ENCODE measurements around the gene TMED6. TPM values are rescaled to one million over a fixed set of nuclear protein-coding genes. Genes with fewer than 3 reads are reported as not detected.

Gene TMED6
- polyA plus RNA-seq, 4 donors = 1.2 to 4.0 (median 3.5) TPM

- DNase-seq (ENCODE audit: low read depth in 4 of 4, low spot score in 3 of 4) = no peak
Observed at GRCh38 chr16:69324585-69325253, 26.9 kb downstream of the TMED6 start.

- DNase-seq (ENCODE audit: low read depth in 4 of 4, low spot score in 3 of 4) = no peak
Observed at GRCh38 chr16:69324013-69324531, 27.5 kb downstream of the TMED6 start.

GRCh38 chr16:69323415-69323814, 28.2 kb downstream of the TMED6 start:
- DNase-seq (ENCODE audit: low read depth in 4 of 4, low spot score in 3 of 4) = no peak

GRCh38 chr16:69322343-69322742, 29.2 kb downstream of the TMED6 start:
- DNase-seq (ENCODE audit: low read depth in 4 of 4, low spot score in 3 of 4) = no peak

GRCh38 chr16:69321080-69321479, 30.5 kb downstream of the TMED6 start:
- DNase-seq (ENCODE audit: low read depth in 4 of 4, low spot score in 3 of 4) = no peak

GRCh38 chr16:69320740-69321073, 30.9 kb downstream of the TMED6 start:
- no peak for DNase-seq (ENCODE audit: low read depth in 4 of 4, low spot score in 3 of 4)

- no peak for DNase-seq (ENCODE audit: low read depth in 4 of 4, low spot score in 3 of 4)
Observed at GRCh38 chr16:69319826-69320739, 31.5 kb downstream of the TMED6 start.

- DNase-seq (ENCODE audit: low read depth in 4 of 4, low spot score in 3 of 4) = no peak
Observed at GRCh38 chr16:69319381-69319780, 32.2 kb downstream of the TMED6 start.

GRCh38 chr16:69318911-69319289, 32.7 kb downstream of the TMED6 start:
- DNase-seq (ENCODE audit: low read depth in 4 of 4, low spot score in 3 of 4) = no peak

- DNase-seq (ENCODE audit: low read depth in 4 of 4, low spot score in 3 of 4) = no peak
Observed at GRCh38 chr16:69318177-69318910, 33.2 kb downstream of the TMED6 start.

GRCh38 chr16:69316595-69317034, 35.0 kb downstream of the TMED6 start:
- no peak for DNase-seq (ENCODE audit: low read depth in 4 of 4, low spot score in 3 of 4)

- no peak for DNase-seq (ENCODE audit: low read depth in 4 of 4, low spot score in 3 of 4)
Observed at GRCh38 chr16:69315486-69316311, 35.9 kb downstream of the TMED6 start.

- no peak for DNase-seq (ENCODE audit: low read depth in 4 of 4, low spot score in 3 of 4)
Observed at GRCh38 chr16:69314534-69314933, 37.1 kb downstream of the TMED6 start.

- DNase-seq (ENCODE audit: low read depth in 4 of 4, low spot score in 3 of 4) = no peak
Observed at GRCh38 chr16:69313469-69313868, 38.1 kb downstream of the TMED6 start.

GRCh38 chr16:69311533-69312387, 39.8 kb downstream of the TMED6 start:
- DNase-seq (ENCODE audit: low read depth in 4 of 4, low spot score in 3 of 4) = no peak

GRCh38 chr16:69310653-69311532, 40.7 kb downstream of the TMED6 start, which contains the start of gene VPS4A:
TSS of gene VPS4A (plus strand) at chr16:69311350. CDS start at chr16:69311512, 162 bp downstream.
- DNase-seq (ENCODE audit: low read depth in 4 of 4, low spot score in 3 of 4) = peak; percentile 87 to 94 (median 90)

GRCh38 chr16:69309316-69309715, 42.3 kb downstream of the TMED6 start:
- no peak for DNase-seq (ENCODE audit: low read depth in 4 of 4, low spot score in 3 of 4)

GRCh38 chr16:69307856-69308255, 43.7 kb downstream of the TMED6 start:
- no peak for DNase-seq (ENCODE audit: low read depth in 4 of 4, low spot score in 3 of 4)

All from left renal pelvis (tissue), 4 donors.